ENCODE data around the gene ISM1.

Gene ISM1

GRCh38 chr20:13320702-13321101 lies 99.6 kb downstream of the ISM1 start:
- DNase-seq: no peak

GRCh38 chr20:13321416-13321815 lies 100.3 kb downstream of the ISM1 start:
- no peak for DNase-seq

GRCh38 chr20:13322198-13322597 lies 101.1 kb downstream of the ISM1 start:
- DNase-seq: no peak

- no peak for DNase-seq
Measured at GRCh38 chr20:13322621-13323020, 101.5 kb downstream of the ISM1 start.

- DNase-seq: no peak
Measured at GRCh38 chr20:13325033-13325432, 104.0 kb downstream of the ISM1 start.

GRCh38 chr20:13325796-13326340 lies 104.8 kb downstream of the ISM1 start:
- no peak for DNase-seq

- no peak for DNase-seq
Measured at GRCh38 chr20:13331536-13331935, 110.5 kb downstream of the ISM1 start.

- DNase-seq: no peak
Measured at GRCh38 chr20:13333036-13333435, 112.0 kb downstream of the ISM1 start.

GRCh38 chr20:13333793-13334192 lies 112.7 kb downstream of the ISM1 start:
- DNase-seq: no peak

- DNase-seq: no peak
Measured at GRCh38 chr20:13336308-13337089, 115.4 kb downstream of the ISM1 start.

- DNase-seq: no peak
Measured at GRCh38 chr20:13337090-13337784, 116.2 kb downstream of the ISM1 start.

- no peak for DNase-seq
Measured at GRCh38 chr20:13338097-13338661, 117.1 kb downstream of the ISM1 start.

- DNase-seq: no peak
Measured at GRCh38 chr20:13338999-13339411, 117.9 kb downstream of the ISM1 start.

GRCh38 chr20:13340088-13340487 lies 119.0 kb downstream of the ISM1 start:
- no peak for DNase-seq

- no peak for DNase-seq
Measured at GRCh38 chr20:13341737-13342393, 120.8 kb downstream of the ISM1 start.

GRCh38 chr20:13342469-13343242 lies 121.6 kb downstream of the ISM1 start:
- no peak for DNase-seq

GRCh38 chr20:13344671-13345070 lies 123.6 kb downstream of the ISM1 start:
- no peak for DNase-seq

GRCh38 chr20:13348311-13349234 lies 127.5 kb downstream of the ISM1 start:
- no peak for DNase-seq

- DNase-seq: no peak
Measured at GRCh38 chr20:13349235-13349604, 128.1 kb downstream of the ISM1 start.

Measured in activated naive CD4-positive, alpha-beta T cell treated with Interleukin-2 at 50 U/mL for 16 hours (primary cell).